GM13976 (cell line): ENCODE data around the gene TGFB1.
"Not testable (repeated sequence)": the region's sequence is repeated elsewhere in the genome, so short reads cannot be mapped to it uniquely, and the experiment has no call there.

Experiments
- DNase-seq: peaks from one replicate; pipeline ENCODE4 v3.0.0; 2012; ENCODE audit warnings: low spot score
- CTCF ChIP-seq: IDR thresholded peaks from 2 replicates; pipeline ENCODE4 v1.5.1; 2012; ENCODE audit warnings: borderline replicate concordance, mild to moderate bottlenecking; ENCODE audit not compliant: insufficient read depth; ENCODE audit errors: extremely low read depth, missing control alignments, control extremely low read depth
- in situ Hi-C: fragments of 300-500 bp; cut with MboI; formaldehyde crosslinking; loops from one replicate; pipeline ENCODE4 v1.12.0; 2022; ENCODE audit warnings: low sequenced_read_pairs, mixed read lengths, inconsistent platforms; ENCODE audit not compliant: unreplicated experiment

TGFB1 gene

GRCh38 chr19:41354343-41354953 is 726 bp upstream of the TGFB1 start:
- no peak for DNase-seq
- in situ Hi-C loops = no loop called here
- TF ChIP-seq CTCF = no peak

GRCh38 chr19:41352609-41353465 is 885 bp downstream of the TGFB1 start:
- in situ Hi-C loops = no loop called here
- DNase-seq = peak; percentile 85
- peak; percentile 64 for TF ChIP-seq CTCF

DNA sequence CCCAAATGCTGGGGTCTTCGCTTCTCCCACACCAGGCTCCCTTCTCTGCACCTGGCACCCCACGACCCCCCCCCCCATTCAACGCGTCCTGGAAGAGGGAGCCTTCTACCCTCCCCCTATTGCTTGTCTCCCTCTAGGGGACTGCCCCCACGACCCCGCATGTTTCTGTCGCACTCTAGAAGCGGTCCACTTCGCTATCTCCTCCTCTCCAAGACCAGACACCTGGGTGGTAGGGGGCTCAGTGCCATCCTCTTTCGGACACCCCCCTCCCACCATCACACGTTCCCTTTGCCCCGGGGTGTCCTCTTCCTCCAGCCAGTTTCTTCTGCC is 1.5 kb downstream of the TGFB1 start:
- in situ Hi-C loops = no loop called here
- DNase-seq = no peak
- no peak for TF ChIP-seq CTCF

DNA sequence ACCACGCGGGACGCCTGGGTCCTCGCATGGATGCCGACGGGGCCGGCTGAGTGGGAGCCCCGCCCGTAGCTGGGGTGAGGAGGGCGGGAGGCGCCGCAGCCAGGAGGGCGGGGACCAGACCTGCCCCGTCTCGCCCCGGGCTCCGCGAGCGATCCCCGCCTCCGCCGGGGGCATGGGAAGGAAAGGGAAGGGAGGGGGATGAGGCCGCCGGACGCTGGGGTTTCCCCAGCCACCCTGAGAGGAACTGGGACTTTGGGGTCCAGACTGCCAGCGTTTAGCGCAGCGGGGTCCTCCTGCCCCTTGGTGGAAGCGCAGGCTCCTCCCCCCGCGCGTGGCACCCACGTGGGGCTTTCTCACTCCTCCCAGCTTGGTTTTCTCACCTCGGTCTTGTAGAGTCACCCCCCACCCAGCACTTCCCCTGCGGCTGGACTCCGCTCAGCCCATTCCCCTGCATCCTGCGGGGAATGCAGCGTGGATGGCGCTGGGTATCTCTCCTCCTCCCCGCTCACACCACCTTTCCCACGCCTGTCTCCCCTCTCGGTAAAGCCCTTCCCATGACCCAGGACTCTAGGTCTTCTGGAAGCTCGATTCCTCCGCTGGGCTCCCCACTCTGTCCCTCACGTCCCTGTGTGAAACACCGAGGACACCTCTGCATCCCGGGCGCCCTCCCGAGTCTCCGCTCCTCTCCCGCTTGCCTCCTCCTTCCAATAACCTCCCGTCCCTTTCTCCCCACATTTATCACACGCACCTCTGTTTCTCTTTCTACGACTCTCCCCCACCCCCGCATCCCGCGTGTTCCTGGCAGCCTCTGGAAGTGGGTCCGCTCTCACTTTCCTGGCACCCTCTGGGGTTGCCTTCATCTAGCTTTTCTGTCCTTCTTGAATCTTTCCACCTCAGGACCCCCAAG is 2.1 kb downstream of the TGFB1 start:
- DNase-seq = peak; percentile 87
- TF ChIP-seq CTCF = no peak
- in situ Hi-C loops = no loop called here

DNA sequence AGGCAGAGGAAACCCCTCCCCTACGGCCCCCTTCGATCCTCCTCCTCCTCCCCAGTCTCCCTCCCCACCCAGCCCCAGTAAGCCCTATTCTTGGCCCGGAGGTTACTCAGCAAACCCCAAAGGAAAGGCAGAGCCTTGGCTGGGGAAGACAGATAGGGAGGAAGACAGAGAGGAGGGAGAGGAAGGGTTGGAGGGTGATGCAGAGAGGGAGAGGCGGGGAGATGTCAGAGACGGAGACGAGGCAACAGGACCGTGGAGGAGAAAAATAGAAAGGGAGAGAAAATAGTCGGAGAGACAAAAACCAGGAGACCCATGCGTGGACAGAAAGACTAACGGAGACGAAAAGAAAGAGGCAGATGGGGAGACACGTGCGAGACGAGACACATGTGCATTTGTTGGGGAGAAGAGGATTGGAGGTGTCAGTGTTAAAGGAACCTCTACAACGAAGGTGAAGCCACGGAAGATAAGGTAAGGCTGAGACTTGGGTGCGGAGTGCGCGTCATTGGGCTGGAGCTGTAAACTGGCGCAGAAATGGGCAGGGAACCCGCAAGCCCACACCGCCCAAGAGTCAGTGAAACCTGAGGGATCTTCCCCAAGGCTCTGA is 2.9 kb downstream of the TGFB1 start:
- in situ Hi-C loops = no loop called here

GRCh38 chr19:41346916-41347315 is 6.8 kb downstream of the TGFB1 start:
- DNase-seq, in situ Hi-C loops: not testable (repeated sequence)

More for the DNA sequence above, 2.9 kb downstream of the TGFB1 start:
- DNase-seq = no peak
- TF ChIP-seq CTCF = no peak
